D721Med (cell line): ENCODE results near the gene C16orf89.

ENCODE experiments used
- DNase-seq: peaks from one replicate; pipeline ENCODE4 v3.0.0; 2011; ENCODE audit warnings: low spot score; ENCODE audit not compliant: insufficient read length
- FAIRE-seq: peaks from 2 replicates; lab custom pipeline; 2011; peaks lifted over from hg19 to GRCh38; lab: Jason Lieb, UNC
- CTCF ChIP-seq: IDR thresholded peaks from 2 replicates; pipeline ENCODE4 v1.5.1; 2012; ENCODE audit warnings: mild to moderate bottlenecking, control low read depth; ENCODE audit not compliant: insufficient read depth; ENCODE audit errors: missing control alignments

The C16orf89 gene

GRCh38 chr16:5069854-5070253 lies 4.1 kb upstream of the C16orf89 start:
- no peak for TF ChIP-seq CTCF
- FAIRE-seq (no peak), DNase-seq (no peak)

- no peak for FAIRE-seq
- no peak for DNase-seq
- TF ChIP-seq CTCF: no peak
Observed at GRCh38 chr16:5069048-5069447, 3.3 kb upstream of the C16orf89 start.

- DNase-seq (no peak), FAIRE-seq (no peak)
- TF ChIP-seq CTCF: no peak
Observed at GRCh38 chr16:5066511-5066910, 755 bp upstream of the C16orf89 start.

- DNase-seq: no peak
- no peak for TF ChIP-seq CTCF
- no peak for FAIRE-seq
Observed at GRCh38 chr16:5065326-5065725, 430 bp downstream of the C16orf89 start.

- TF ChIP-seq CTCF: no peak
- no peak for FAIRE-seq
Observed at GRCh38 chr16:5064915-5065314, 841 bp downstream of the C16orf89 start.

GRCh38 chr16:5062790-5063765 lies 2.7 kb downstream of the C16orf89 start:
- FAIRE-seq (no peak), DNase-seq (no peak)
- no peak for TF ChIP-seq CTCF

More at GRCh38 chr16:5064915-5065314, 841 bp downstream of the C16orf89 start:
- DNase-seq: no peak

- no peak for TF ChIP-seq CTCF
- DNase-seq: no peak
Observed at GRCh38 chr16:5062051-5062450, 3.7 kb downstream of the C16orf89 start.

More at GRCh38 chr16:5062051-5062450, 3.7 kb downstream of the C16orf89 start:
- FAIRE-seq: no peak
